ENCODE measurements around the gene VCAM1.
"Not testable (repeated sequence)": the region's sequence is repeated elsewhere in the genome, so short reads cannot be mapped to it uniquely, and the experiment has no call there.

Gene VCAM1

GRCh38 chr1:100706856-100707255 is 12.7 kb upstream of the VCAM1 start:
- Histone ChIP-seq H3K9me3 (ENCODE audit: control insufficient read depth, insufficient read depth, low read length) (no peaks in the 10 kb centered on the region), H3K27me3 (ENCODE audit: control insufficient read depth, insufficient read depth, low read length) (no peaks in the 10 kb centered on the region), H3K4me1 (ENCODE audit: control insufficient read depth, insufficient read depth, low read length) (no peaks in the 10 kb centered on the region), H3K36me3 (ENCODE audit: control insufficient read depth, insufficient read depth, low read length) (no peaks in the 10 kb centered on the region), H3K27ac (ENCODE audit: low read length) (no peak overlapping the region), H3K4me3 (ENCODE audit: low read length) (no peak overlapping the region)
- no peak for DNase-seq (ENCODE audit: low read depth, low spot score)
- WGBS (ENCODE audit: insufficient coverage, insufficient read length): no CpG with 5 or more reads among the region's 1 CpG

DNA sequence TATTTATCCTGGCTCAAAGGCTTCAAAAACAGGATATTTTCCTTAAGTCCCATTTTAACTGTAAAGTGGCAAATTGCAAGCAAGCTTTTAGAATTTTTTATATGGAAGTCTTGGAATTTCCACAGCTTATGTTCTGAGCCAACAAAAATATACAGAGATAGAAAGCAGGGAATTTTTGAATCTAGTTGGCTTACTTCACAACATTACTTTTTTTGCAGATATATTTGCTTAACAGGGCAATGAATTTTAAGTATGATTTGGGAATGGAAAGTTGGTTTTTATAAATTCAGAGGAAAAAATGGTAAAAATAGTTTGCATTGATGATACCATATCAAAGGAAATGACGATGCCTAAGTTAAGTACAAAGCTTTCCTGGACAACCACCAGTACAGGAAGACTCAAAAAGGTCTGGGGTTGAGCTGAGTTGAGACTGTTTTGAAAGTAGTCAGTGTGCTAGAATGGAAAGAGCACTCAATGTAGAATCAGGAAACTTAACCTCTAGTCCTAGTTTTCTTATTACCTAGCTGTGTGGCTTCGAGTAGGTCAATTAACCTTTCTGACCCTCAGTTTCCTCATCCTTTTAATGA is 11.0 kb upstream of the VCAM1 start:
- Histone ChIP-seq H3K27me3 (ENCODE audit: control insufficient read depth, insufficient read depth, low read length) (no peaks in the 10 kb centered on the region), H3K4me1 (ENCODE audit: control insufficient read depth, insufficient read depth, low read length) (no peaks in the 10 kb centered on the region), H3K4me3 (ENCODE audit: low read length) (no peak overlapping the region), H3K36me3 (ENCODE audit: control insufficient read depth, insufficient read depth, low read length) (no peaks in the 10 kb centered on the region), H3K27ac (ENCODE audit: low read length) (no peak overlapping the region), H3K9me3 (ENCODE audit: control insufficient read depth, insufficient read depth, low read length) (no peaks in the 10 kb centered on the region)
- no CpG with 5 or more reads among the region's 2 CpGs for WGBS (ENCODE audit: insufficient coverage, insufficient read length)
- no peak for DNase-seq (ENCODE audit: low read depth, low spot score)

DNA sequence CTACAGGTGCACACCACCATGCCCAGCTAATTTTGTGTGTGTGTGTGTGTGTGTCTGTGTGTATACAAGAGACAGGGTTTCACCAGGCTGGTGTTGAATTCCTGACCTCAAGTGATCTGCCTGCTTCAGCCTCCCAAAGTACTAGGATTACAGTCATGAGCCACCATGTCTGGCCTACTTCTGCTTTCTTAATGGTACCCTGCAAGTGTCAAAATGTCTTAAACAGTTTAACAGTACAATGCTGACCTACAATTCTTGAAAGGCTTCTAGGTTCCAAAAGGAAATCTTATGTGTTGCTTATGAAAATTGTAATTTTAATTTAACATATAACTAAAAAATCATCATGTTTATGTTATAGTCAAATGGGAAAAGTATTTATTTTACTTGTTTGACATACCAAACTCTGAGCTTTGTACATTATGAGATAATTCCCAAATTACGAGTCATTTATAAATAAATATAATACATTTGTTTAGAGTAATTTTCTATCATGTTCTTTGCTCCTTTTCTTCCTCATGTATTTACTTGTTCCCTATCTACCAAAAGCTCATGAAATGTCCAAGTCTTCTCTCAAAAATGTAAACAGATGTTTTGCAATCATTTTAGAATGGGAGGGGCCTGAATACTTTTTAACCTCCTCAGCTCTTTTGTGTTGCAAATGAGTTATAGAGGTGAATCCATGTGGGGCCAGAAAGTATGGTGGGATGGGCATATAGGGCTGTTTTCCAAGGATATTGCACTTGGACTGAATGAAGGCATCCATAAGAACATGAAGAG is 8.4 kb upstream of the VCAM1 start:
- WGBS (ENCODE audit: insufficient coverage, insufficient read length): no CpG with 5 or more reads among the region's 1 CpG
- Histone ChIP-seq H3K9me3 (ENCODE audit: control insufficient read depth, insufficient read depth, low read length) (no peaks in the 10 kb centered on the region), H3K4me3 (ENCODE audit: low read length) (no peak overlapping the region), H3K36me3 (ENCODE audit: control insufficient read depth, insufficient read depth, low read length) (no peaks in the 10 kb centered on the region), H3K27ac (ENCODE audit: low read length) (no peak overlapping the region), H3K4me1 (ENCODE audit: control insufficient read depth, insufficient read depth, low read length) (no peaks in the 10 kb centered on the region), H3K27me3 (ENCODE audit: control insufficient read depth, insufficient read depth, low read length) (no peaks in the 10 kb centered on the region)
- DNase-seq (ENCODE audit: low read depth, low spot score): no peak

DNA sequence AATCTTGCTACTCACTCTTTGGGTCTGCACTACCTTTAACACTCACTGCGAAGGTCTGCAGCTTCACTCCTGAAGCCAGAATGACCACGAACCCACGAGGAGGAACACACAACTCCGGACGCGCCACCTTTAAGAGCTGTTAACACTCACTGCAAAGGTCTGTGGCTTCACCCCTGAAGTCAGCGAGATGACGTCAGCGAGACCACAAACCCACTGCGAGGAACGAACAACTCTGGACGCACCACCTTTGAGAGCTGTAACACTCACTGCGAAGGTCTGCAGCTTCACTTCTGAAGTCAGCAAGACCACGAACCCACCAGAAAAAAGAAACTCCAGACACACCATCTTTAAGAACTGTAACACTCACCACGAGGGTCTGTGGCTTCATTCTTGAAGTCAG is 6.5 kb upstream of the VCAM1 start:
- H3K27ac ChIP-seq (ENCODE audit: low read length); H3K4me1 ChIP-seq (ENCODE audit: control insufficient read depth, insufficient read depth, low read length); H3K4me3 ChIP-seq (ENCODE audit: low read length); H3K36me3 ChIP-seq (ENCODE audit: control insufficient read depth, insufficient read depth, low read length); H3K9me3 ChIP-seq (ENCODE audit: control insufficient read depth, insufficient read depth, low read length); H3K27me3 ChIP-seq (ENCODE audit: control insufficient read depth, insufficient read depth, low read length); DNase-seq (ENCODE audit: low read depth, low spot score): not testable (repeated sequence)
- WGBS (ENCODE audit: insufficient coverage, insufficient read length): no CpG with 5 or more reads among the region's 15 CpGs

GRCh38 chr1:100713626-100714025 is 5.9 kb upstream of the VCAM1 start:
- no peak for DNase-seq (ENCODE audit: low read depth, low spot score)
- no CpG with 5 or more reads among the region's 3 CpGs for WGBS (ENCODE audit: insufficient coverage, insufficient read length)
- Histone ChIP-seq H3K27ac (ENCODE audit: low read length) (no peak overlapping the region), H3K9me3 (ENCODE audit: control insufficient read depth, insufficient read depth, low read length) (no peaks in the 10 kb centered on the region), H3K27me3 (ENCODE audit: control insufficient read depth, insufficient read depth, low read length) (no peaks in the 10 kb centered on the region), H3K4me3 (ENCODE audit: low read length) (no peak overlapping the region), H3K36me3 (ENCODE audit: control insufficient read depth, insufficient read depth, low read length) (no peaks in the 10 kb centered on the region), H3K4me1 (ENCODE audit: control insufficient read depth, insufficient read depth, low read length) (no peaks in the 10 kb centered on the region)

DNA sequence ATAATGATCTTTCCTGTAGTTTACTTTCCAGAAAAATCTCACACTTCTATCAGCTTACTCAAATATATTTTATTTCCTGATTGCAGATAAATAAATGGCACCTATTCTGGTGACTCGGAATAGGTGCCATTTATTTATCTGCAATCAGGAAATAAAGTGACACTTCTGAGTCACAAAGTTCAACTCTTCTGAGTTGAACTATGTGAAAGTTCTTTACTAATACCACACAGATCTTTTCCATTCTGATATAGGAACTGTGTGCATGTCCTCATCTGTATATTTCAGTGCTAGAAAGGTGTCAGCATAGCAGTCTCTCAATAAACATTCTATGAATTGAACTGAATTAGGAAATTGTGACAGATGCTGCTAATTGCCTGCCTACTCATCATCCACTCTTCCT is 4.9 kb upstream of the VCAM1 start:
- no peak for DNase-seq (ENCODE audit: low read depth, low spot score)
- no peaks in the 10 kb centered on the region for H3K4me1 ChIP-seq (ENCODE audit: control insufficient read depth, insufficient read depth, low read length)

DNA sequence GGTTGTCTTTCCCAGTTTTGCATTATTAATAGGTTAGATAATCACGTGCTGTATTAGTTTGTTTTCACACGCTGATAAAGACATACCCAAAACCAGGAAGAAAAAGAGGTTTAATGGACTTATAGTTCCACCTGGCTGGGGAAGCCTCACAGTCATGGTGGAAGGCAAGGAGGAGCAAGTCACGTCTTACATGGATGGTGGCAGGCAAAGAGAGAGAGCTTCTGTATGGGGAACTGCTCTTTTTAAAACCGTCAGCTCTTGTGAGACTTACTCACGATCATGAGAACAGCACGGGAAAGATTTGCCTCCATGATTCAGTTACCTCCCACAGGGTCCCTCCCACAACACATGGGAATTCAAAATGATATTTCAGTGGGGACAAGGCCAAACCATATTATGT is 2.3 kb upstream of the VCAM1 start:
- Histone ChIP-seq H3K9me3 (ENCODE audit: control insufficient read depth, insufficient read depth, low read length) (no peaks in the 10 kb centered on the region), H3K36me3 (ENCODE audit: control insufficient read depth, insufficient read depth, low read length) (no peaks in the 10 kb centered on the region), H3K27ac (ENCODE audit: low read length) (no peak overlapping the region), H3K4me3 (ENCODE audit: low read length) (no peak overlapping the region), H3K4me1 (ENCODE audit: control insufficient read depth, insufficient read depth, low read length) (no peaks in the 10 kb centered on the region), H3K27me3 (ENCODE audit: control insufficient read depth, insufficient read depth, low read length) (no peaks in the 10 kb centered on the region)
- WGBS (ENCODE audit: insufficient coverage, insufficient read length): no CpG with 5 or more reads among the region's 6 CpGs
- no peak for DNase-seq (ENCODE audit: low read depth, low spot score)

More for the DNA sequence above, 4.9 kb upstream of the VCAM1 start:
- Histone ChIP-seq H3K36me3 (ENCODE audit: control insufficient read depth, insufficient read depth, low read length) (no peaks in the 10 kb centered on the region), H3K9me3 (ENCODE audit: control insufficient read depth, insufficient read depth, low read length) (no peaks in the 10 kb centered on the region), H3K27ac (ENCODE audit: low read length) (no peak overlapping the region), H3K27me3 (ENCODE audit: control insufficient read depth, insufficient read depth, low read length) (no peaks in the 10 kb centered on the region), H3K4me3 (ENCODE audit: low read length) (no peak overlapping the region)
- no CpG with 5 or more reads among the region's 1 CpG for WGBS (ENCODE audit: insufficient coverage, insufficient read length)

DNA sequence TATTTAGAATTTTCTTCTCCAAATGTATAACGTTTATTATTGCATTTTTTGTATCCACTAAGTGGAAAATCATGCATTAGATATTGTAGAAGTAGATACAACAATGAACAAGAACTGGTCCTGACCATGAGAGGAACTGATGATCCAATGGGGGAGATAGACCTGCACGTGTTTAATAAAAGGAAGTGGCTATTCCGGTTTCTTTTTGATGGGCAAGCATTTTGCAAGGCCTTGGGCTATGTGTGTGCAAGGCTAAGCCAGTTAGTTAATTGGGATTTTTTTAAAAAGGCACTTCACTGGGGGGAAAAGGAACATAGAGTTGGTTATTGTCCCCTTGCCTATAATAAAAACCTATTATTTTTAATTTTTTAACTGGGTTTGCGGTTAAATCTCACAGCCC is 961 bp upstream of the VCAM1 start:
- Histone ChIP-seq H3K27ac (ENCODE audit: low read length) (no peak overlapping the region), H3K36me3 (ENCODE audit: control insufficient read depth, insufficient read depth, low read length) (no peaks in the 10 kb centered on the region), H3K9me3 (ENCODE audit: control insufficient read depth, insufficient read depth, low read length) (no peaks in the 10 kb centered on the region), H3K4me1 (ENCODE audit: control insufficient read depth, insufficient read depth, low read length) (no peaks in the 10 kb centered on the region), H3K27me3 (ENCODE audit: control insufficient read depth, insufficient read depth, low read length) (no peaks in the 10 kb centered on the region), H3K4me3 (ENCODE audit: low read length) (no peak overlapping the region)
- WGBS (ENCODE audit: insufficient coverage, insufficient read length): no CpG with 5 or more reads among the region's 4 CpGs
- DNase-seq (ENCODE audit: low read depth, low spot score): no peak

GRCh38 chr1:100720101-100720500 is 559 bp downstream of the VCAM1 start:
- no peaks in the 10 kb centered on the region for H3K4me1 ChIP-seq (ENCODE audit: control insufficient read depth, insufficient read depth, low read length)
- no peak for DNase-seq (ENCODE audit: low read depth, low spot score)
- no CpG with 5 or more reads among the region's 3 CpGs for WGBS (ENCODE audit: insufficient coverage, insufficient read length)
- no peaks in the 10 kb centered on the region for H3K27me3 ChIP-seq (ENCODE audit: control insufficient read depth, insufficient read depth, low read length)
- H3K4me3 ChIP-seq (ENCODE audit: low read length): no peak overlapping the region
- no peaks in the 10 kb centered on the region for H3K36me3 ChIP-seq (ENCODE audit: control insufficient read depth, insufficient read depth, low read length)
- H3K27ac ChIP-seq (ENCODE audit: low read length): no peak overlapping the region
- no peaks in the 10 kb centered on the region for H3K9me3 ChIP-seq (ENCODE audit: control insufficient read depth, insufficient read depth, low read length)

DNA sequence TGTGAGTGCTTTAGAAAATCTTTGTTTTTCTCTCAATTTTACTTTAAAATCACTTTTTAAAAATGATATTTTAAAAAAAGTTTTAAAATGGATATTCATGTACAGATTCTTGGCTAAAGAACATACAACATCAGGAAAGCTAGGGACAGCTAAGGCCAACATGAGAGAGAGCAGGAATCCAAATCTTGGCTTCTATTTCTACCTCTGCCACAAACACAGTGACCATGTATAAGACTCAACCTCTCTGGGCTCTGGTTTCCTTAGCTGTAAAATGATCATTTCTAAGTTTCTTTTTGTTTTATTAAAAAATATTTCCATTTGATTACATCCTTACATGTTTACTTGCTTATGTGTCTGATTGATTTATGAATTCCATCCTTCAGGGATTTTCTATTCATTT is 1.2 kb downstream of the VCAM1 start:
- no peak overlapping the region for H3K4me3 ChIP-seq (ENCODE audit: low read length)

More for the DNA sequence above, 1.2 kb downstream of the VCAM1 start:
- DNase-seq (ENCODE audit: low read depth, low spot score): no peak
- Histone ChIP-seq H3K27ac (ENCODE audit: low read length) (no peak overlapping the region), H3K9me3 (ENCODE audit: control insufficient read depth, insufficient read depth, low read length) (no peaks in the 10 kb centered on the region), H3K4me1 (ENCODE audit: control insufficient read depth, insufficient read depth, low read length) (no peaks in the 10 kb centered on the region), H3K36me3 (ENCODE audit: control insufficient read depth, insufficient read depth, low read length) (no peaks in the 10 kb centered on the region), H3K27me3 (ENCODE audit: control insufficient read depth, insufficient read depth, low read length) (no peaks in the 10 kb centered on the region)
